Amygdala (tissue), 56 donors: Measurements from ENCODE around the gene APAF1.
"Not testable (repeated sequence)": the region's sequence is repeated elsewhere in the genome, so short reads cannot be mapped to it uniquely, and the experiment has no call there.

ENCODE experiments used
- DNase-seq, 56 donors: peaks; one replicate each; lab custom pipeline; 2025; lab: John Stamatoyannopoulos, UW

Gene APAF1

GRCh38 chr12:98750511-98750910 is 105.4 kb downstream of the APAF1 start:
- DNase-seq, result peak in 35 of 56 donors; percentile 14 to 82 (median 47)

- no peak for DNase-seq
Measured at GRCh38 chr12:98751580-98752115, 106.6 kb downstream of the APAF1 start.

GRCh38 chr12:98752726-98753125 is 107.6 kb downstream of the APAF1 start:
- no peak for DNase-seq

GRCh38 chr12:98754095-98754494 is 109.0 kb downstream of the APAF1 start:
- DNase-seq, result peak in 34 of 56 donors; percentile 11 to 82 (median 55)

- not testable (repeated sequence) for DNase-seq
Measured at GRCh38 chr12:98755855-98756254, 110.8 kb downstream of the APAF1 start.

- no peak for DNase-seq
Measured at GRCh38 chr12:98757455-98757854, 112.4 kb downstream of the APAF1 start.

GRCh38 chr12:98758331-98758730 is 113.2 kb downstream of the APAF1 start:
- DNase-seq, result peak in 46 of 56 donors; percentile 8 to 87 (median 58)

GRCh38 chr12:98763656-98764055 is 118.6 kb downstream of the APAF1 start:
- DNase-seq, result no peak

- DNase-seq, result peak in 7 of 56 donors; percentile 9 to 24 (median 18)
Measured at GRCh38 chr12:98767248-98767647, 122.2 kb downstream of the APAF1 start.

- no peak for DNase-seq
Measured at GRCh38 chr12:98769068-98769467, 124.0 kb downstream of the APAF1 start.

GRCh38 chr12:98770230-98770629 is 125.1 kb downstream of the APAF1 start:
- DNase-seq, result no peak

- DNase-seq, result no peak
Measured at GRCh38 chr12:98771811-98772752, 127.0 kb downstream of the APAF1 start.

GRCh38 chr12:98772818-98773217 is 127.7 kb downstream of the APAF1 start:
- no peak for DNase-seq

- DNase-seq, result no peak
Measured at GRCh38 chr12:98780261-98780660, 135.2 kb downstream of the APAF1 start.

- DNase-seq, result no peak
Measured at GRCh38 chr12:98783420-98783819, 138.3 kb downstream of the APAF1 start.
